Endothelial cell (in vitro differentiated cells): ENCODE results near the gene ZNF451. TPM values are rescaled to one million over a fixed set of nuclear protein-coding genes. Genes with fewer than 3 reads are reported as not detected.

Experiments used
- DNase-seq: peaks from one replicate; pipeline ENCODE4 v3.0.0; 2021; ENCODE audit warnings: low spot score
- H3K27ac Mint-ChIP-seq: one replicate; pipeline ENCODE4 v1.8.0; 2021; ENCODE audit warnings: mixed read lengths, inconsistent platforms; ENCODE audit not compliant: unreplicated experiment
- H3K27me3 Mint-ChIP-seq: one replicate; pipeline ENCODE4 v1.8.0; 2021; ENCODE audit warnings: mild to moderate bottlenecking, moderate library complexity, mixed read lengths, inconsistent platforms; ENCODE audit not compliant: unreplicated experiment
- H3K36me3 Mint-ChIP-seq: one replicate; pipeline ENCODE4 v1.8.0; 2021; ENCODE audit warnings: mild to moderate bottlenecking, low read depth, mixed read lengths, inconsistent platforms; ENCODE audit not compliant: unreplicated experiment
- H3K4me1 Mint-ChIP-seq: one replicate; pipeline ENCODE4 v1.8.0; 2021; ENCODE audit warnings: mild to moderate bottlenecking, mixed read lengths, inconsistent platforms; ENCODE audit not compliant: unreplicated experiment
- H3K4me3 Mint-ChIP-seq: one replicate; pipeline ENCODE4 v1.8.0; 2021; ENCODE audit warnings: mild to moderate bottlenecking, mixed read lengths, inconsistent platforms; ENCODE audit not compliant: unreplicated experiment
- H3K9me3 Mint-ChIP-seq: one replicate; pipeline ENCODE4 v1.8.0; 2021; ENCODE audit warnings: mixed read lengths, inconsistent platforms; ENCODE audit not compliant: unreplicated experiment
- CTCF ChIP-seq: fragments of 200-600 bp; sonication (generic); IDR thresholded peaks from one replicate; pipeline ENCODE4 v1.5.0; 2021; ENCODE audit warnings: antibody characterized with exemption; ENCODE audit not compliant: unreplicated experiment
- total RNA-seq: library from RNA; stranded (reverse); fragmentation: NEBNext Ultra II Directional; extraction: Animal tissue kit (Norgen Biotek cat#: 25700); gene quantifications from one replicate; pipeline ENCODE4 v1.2.1, GENCODE V29; 2021; ENCODE audit not compliant: unreplicated experiment

ZNF451 gene
- total RNA-seq, 1 donor from 2014 or later = 129 TPM

- Mint-ChIP-seq H3K36me3 (no peaks in the 10 kb centered on the region), H3K4me1 (peaks cover 14% of the 10 kb centered on the region), H3K27ac (no peak overlapping the region), H3K4me3 (no peak overlapping the region), H3K9me3 (no peaks in the 10 kb centered on the region), H3K27me3 (no peaks in the 10 kb centered on the region)
- TF ChIP-seq CTCF = no peak
- DNase-seq = no peak
Measured at GRCh38 chr6:57217270-57217669, 127.3 kb downstream of the ZNF451 start.

Other genes with a start within 250 kb of the ZNF451 start
- 0.97 TPM for gene BEND6, start 135.1 kb upstream of the ZNF451 start, total RNA-seq
- gene KIAA1586, start 43.5 kb upstream of the ZNF451 start, total RNA-seq = 44.3 TPM
- gene BAG2, start 82.1 kb downstream of the ZNF451 start, total RNA-seq = 1.3 TPM
- 8.1 TPM for gene RAB23, start 132.1 kb downstream of the ZNF451 start, total RNA-seq
- 16.2 TPM for gene PRIM2, start 227.4 kb downstream of the ZNF451 start, total RNA-seq